Measurements from ENCODE around the gene SERPINF2. TPM values are rescaled to one million over a fixed set of nuclear protein-coding genes. Genes with fewer than 3 reads are reported as not detected.

SERPINF2 gene
- total and polyA plus RNA-seq, 2 experiments from 2014 or later: 0.66 to 1.2 TPM

DNA sequence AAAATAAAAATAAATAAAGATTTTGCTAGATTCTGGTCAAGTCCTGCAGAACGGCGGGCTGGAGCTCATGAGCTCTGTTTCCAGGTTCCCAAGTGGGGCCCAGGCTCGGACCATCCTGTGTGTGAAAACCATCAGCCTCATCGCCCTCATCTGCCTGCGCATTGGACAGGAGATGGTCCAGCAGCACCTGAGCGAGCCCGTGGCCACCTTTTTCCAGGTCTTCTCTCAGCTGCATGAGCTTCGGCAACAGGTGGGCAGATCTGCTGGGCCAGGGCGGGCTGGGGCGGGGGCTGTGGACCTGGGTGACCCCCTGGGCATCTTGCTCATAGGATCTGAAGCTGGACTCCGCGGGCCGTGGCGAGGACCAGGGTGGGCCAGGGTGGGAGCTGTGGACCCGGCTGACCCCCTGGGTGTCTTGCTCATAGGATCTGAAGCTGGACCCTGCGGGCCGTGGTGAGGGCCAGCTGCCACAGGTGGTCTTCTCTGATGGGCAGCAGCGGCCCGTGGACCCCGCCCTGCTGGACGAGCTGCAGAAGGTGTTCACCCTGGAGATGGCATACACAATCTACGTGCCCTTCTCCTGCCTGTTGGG, 10.3 kb upstream of the SERPINF2 start (continued):
- TF ChIP-seq POLR2AphosphoS5 (IDR thresholded peaks at IDR 0.05; ENCODE audit: low read depth) (no peak), NANOG (IDR thresholded peaks at IDR 0.05; ENCODE audit: borderline replicate concordance) (no peak)
- TF ChIP-seq, protein P1, sequence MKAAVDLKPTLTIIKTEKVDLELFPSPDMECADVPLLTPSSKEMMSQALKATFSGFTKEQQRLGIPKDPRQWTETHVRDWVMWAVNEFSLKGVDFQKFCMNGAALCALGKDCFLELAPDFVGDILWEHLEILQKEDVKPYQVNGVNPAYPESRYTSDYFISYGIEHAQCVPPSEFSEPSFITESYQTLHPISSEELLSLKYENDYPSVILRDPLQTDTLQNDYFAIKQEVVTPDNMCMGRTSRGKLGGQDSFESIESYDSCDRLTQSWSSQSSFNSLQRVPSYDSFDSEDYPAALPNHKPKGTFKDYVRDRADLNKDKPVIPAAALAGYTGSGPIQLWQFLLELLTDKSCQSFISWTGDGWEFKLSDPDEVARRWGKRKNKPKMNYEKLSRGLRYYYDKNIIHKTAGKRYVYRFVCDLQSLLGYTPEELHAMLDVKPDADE (IDR thresholded peaks at IDR 0.05): no peak

DNA sequence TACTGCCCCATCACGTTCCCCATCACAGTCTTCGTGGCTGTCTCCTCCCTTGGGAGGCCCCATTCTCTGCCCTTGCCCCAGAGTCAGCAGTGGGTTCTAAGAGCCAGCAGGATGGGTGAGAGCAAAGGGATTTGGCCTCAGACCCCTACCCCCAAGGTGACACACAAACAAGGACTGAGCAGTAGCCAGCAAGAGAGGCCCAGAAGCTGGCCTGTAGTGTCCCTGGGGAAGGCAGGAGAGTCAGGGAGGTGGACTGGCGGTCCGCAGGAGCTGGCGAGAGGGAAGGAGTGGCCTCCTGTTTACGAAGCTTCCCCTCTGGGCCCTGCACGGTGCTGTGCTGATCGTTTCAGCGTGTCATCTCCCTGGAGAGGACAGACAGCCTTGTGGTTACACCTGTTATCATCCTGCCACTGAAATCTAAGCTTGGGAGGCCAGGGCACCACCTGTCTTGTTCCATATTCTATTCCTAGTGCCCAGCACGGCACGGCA, 9.8 kb upstream of the SERPINF2 start:
- peaks cover 3% of the 10 kb centered on the region; the same call in 2 of the 3 replicates for H3K4me1 Mint-ChIP-seq
- Histone ChIP-seq H3K36me3 (ENCODE audit: insufficient read depth) (no peaks in the 10 kb centered on the region), H4K20me1 (replicated peaks; ENCODE audit: insufficient read depth) (no peaks in the 10 kb centered on the region), H3K4me2 (no peak overlapping the region), H3K4me3 (no peak overlapping the region), H3F3A (replicated peaks; ENCODE audit: low read depth) (no peaks in the 10 kb centered on the region), H3K4me1 (ENCODE audit: insufficient read depth) (no peaks in the 10 kb centered on the region), H3K27ac (ENCODE audit: low read depth) (no peak overlapping the region), H2AFZ (no peak overlapping the region), H3K79me2 (replicated peaks; ENCODE audit: insufficient read depth) (no peaks in the 10 kb centered on the region), H3K9me2 (ENCODE audit: insufficient read depth) (no peaks in the 10 kb centered on the region), H3K27me3 (ENCODE audit: insufficient read depth) (no peaks in the 10 kb centered on the region)
- H3K27ac Mint-ChIP-seq: no peak overlapping the region
- no peak overlapping the region for H3K4me3 Mint-ChIP-seq
- H3K9me3 Mint-ChIP-seq: peaks cover 5% of the 10 kb centered on the region; the same call in 2 of the 3 replicates
- H3K27me3 Mint-ChIP-seq (ENCODE audit: insufficient read depth, low read depth, poor library complexity): peaks cover 18% of the 10 kb centered on the region
- DNase-seq (ENCODE audit: low spot score) (no peak), ATAC-seq (no peak)
- H3K36me3 Mint-ChIP-seq (ENCODE audit: low read depth): peaks cover 17% of the 10 kb centered on the region
- TF ChIP-seq STAT1 (IDR thresholded peaks at IDR 0.05; ENCODE audit: unreplicated experiment): no peak
- no peak for TF ChIP-seq POLR2AphosphoS5 (IDR thresholded peaks at IDR 0.05; ENCODE audit: low read depth)
- no peak for TF ChIP-seq NANOG (IDR thresholded peaks at IDR 0.05; ENCODE audit: borderline replicate concordance)
- TF ChIP-seq EZH2phosphoT487 (IDR thresholded peaks at IDR 0.05; ENCODE audit: unreplicated experiment): no peak
- TF ChIP-seq, protein P2, sequence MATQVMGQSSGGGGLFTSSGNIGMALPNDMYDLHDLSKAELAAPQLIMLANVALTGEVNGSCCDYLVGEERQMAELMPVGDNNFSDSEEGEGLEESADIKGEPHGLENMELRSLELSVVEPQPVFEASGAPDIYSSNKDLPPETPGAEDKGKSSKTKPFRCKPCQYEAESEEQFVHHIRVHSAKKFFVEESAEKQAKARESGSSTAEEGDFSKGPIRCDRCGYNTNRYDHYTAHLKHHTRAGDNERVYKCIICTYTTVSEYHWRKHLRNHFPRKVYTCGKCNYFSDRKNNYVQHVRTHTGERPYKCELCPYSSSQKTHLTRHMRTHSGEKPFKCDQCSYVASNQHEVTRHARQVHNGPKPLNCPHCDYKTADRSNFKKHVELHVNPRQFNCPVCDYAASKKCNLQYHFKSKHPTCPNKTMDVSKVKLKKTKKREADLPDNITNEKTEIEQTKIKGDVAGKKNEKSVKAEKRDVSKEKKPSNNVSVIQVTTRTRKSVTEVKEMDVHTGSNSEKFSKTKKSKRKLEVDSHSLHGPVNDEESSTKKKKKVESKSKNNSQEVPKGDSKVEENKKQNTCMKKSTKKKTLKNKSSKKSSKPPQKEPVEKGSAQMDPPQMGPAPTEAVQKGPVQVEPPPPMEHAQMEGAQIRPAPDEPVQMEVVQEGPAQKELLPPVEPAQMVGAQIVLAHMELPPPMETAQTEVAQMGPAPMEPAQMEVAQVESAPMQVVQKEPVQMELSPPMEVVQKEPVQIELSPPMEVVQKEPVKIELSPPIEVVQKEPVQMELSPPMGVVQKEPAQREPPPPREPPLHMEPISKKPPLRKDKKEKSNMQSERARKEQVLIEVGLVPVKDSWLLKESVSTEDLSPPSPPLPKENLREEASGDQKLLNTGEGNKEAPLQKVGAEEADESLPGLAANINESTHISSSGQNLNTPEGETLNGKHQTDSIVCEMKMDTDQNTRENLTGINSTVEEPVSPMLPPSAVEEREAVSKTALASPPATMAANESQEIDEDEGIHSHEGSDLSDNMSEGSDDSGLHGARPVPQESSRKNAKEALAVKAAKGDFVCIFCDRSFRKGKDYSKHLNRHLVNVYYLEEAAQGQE (IDR thresholded peaks at IDR 0.05; ENCODE audit: unreplicated experiment): no peak
- no peak for TF ChIP-seq JUNB (IDR thresholded peaks at IDR 0.05; ENCODE audit: unreplicated experiment)
- TF ChIP-seq EZH2 (IDR thresholded peaks at IDR 0.05; ENCODE audit: low read depth, unreplicated experiment): no peak
- TF ChIP-seq, protein P1 (IDR thresholded peaks at IDR 0.05): no peak
- TF ChIP-seq, protein P3, sequence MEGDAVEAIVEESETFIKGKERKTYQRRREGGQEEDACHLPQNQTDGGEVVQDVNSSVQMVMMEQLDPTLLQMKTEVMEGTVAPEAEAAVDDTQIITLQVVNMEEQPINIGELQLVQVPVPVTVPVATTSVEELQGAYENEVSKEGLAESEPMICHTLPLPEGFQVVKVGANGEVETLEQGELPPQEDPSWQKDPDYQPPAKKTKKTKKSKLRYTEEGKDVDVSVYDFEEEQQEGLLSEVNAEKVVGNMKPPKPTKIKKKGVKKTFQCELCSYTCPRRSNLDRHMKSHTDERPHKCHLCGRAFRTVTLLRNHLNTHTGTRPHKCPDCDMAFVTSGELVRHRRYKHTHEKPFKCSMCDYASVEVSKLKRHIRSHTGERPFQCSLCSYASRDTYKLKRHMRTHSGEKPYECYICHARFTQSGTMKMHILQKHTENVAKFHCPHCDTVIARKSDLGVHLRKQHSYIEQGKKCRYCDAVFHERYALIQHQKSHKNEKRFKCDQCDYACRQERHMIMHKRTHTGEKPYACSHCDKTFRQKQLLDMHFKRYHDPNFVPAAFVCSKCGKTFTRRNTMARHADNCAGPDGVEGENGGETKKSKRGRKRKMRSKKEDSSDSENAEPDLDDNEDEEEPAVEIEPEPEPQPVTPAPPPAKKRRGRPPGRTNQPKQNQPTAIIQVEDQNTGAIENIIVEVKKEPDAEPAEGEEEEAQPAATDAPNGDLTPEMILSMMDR (conservative IDR thresholded peaks at IDR 0.05; ENCODE audit: low read depth in 2 of 2): no peak
- TF ChIP-seq ZNF114 (CRISPR knock-in tag; IDR thresholded peaks at IDR 0.05): no peak

All from GM23338 (cell line).